OCI-LY7 (cell line): ENCODE results near the gene PAX4. TPM values are rescaled to one million over a fixed set of nuclear protein-coding genes. Genes with fewer than 3 reads are reported as not detected.

Experiments used
- BruUV-seq: library from RNA; stranded (reverse); fragments of 400-500 nt; replicated peaks from 2 replicates; lab custom pipeline; 2021; lab: Mats Ljungman, UMichigan
- CTCF ChIA-PET: fragments of 300-600 bp; sonication (Branson Sonifier 250); formaldehyde crosslinking; loops from one replicate; lab custom pipeline; 2022; ENCODE audit warnings: antibody characterized with exemption; ENCODE audit not compliant: unreplicated experiment; lab: Charles Lee
- POLR2A ChIA-PET: fragments of 300-600 bp; sonication (Branson Sonifier 250); formaldehyde crosslinking; loops from one replicate; lab custom pipeline; 2022; ENCODE audit warnings: antibody characterized with exemption; lab: Charles Lee
- DNase-seq: peaks from one replicate; pipeline ENCODE4 v3.0.0-alpha.2; 2015; ENCODE audit warnings: low spot score
- H2AFZ ChIP-seq: fragments of 200-600 bp; sonication (generic), shearing (Covaris generic); 2 replicates; pipeline ENCODE4 v1.6.1; 2014; ENCODE audit warnings: mild to moderate bottlenecking, antibody characterized with exemption, low read length, moderate library complexity
- H3K27ac ChIP-seq: fragments of 200-600 bp; sonication (generic); 2 replicates; pipeline ENCODE4 v1.5.1; 2014; ENCODE audit warnings: mixed run types, low read depth, mild to moderate bottlenecking, moderate library complexity, low read length, inconsistent platforms; ENCODE audit not compliant: poor library complexity, severe bottlenecking
- H3K36me3 ChIP-seq: fragments of 200-600 bp; sonication (generic); 2 replicates; pipeline ENCODE4 v1.6.1; 2014; ENCODE audit warnings: mild to moderate bottlenecking, antibody characterized with exemption, low read length, moderate library complexity, mixed read lengths; ENCODE audit not compliant: insufficient read depth
- H3K4me1 ChIP-seq: fragments of 200-600 bp; sonication (generic); 2 replicates; pipeline ENCODE4 v1.5.1; 2014; ENCODE audit warnings: mild to moderate bottlenecking, low read length; ENCODE audit not compliant: insufficient read depth, poor library complexity, severe bottlenecking
- H3K4me2 ChIP-seq: fragments of 200-600 bp; sonication (generic); 2 replicates; pipeline ENCODE4 v1.6.1; 2014; ENCODE audit warnings: mild to moderate bottlenecking, low read length
- H3K4me3 ChIP-seq: fragments of 200-600 bp; sonication (generic); 2 replicates; pipeline ENCODE4 v1.5.1; 2014; ENCODE audit warnings: mild to moderate bottlenecking, low read depth, low read length; ENCODE audit not compliant: poor library complexity, severe bottlenecking
- H3K79me2 ChIP-seq: fragments of 200-600 bp; sonication (generic); 2 replicates; pipeline ENCODE4 v1.6.1; 2016; ENCODE audit warnings: low read depth, mild to moderate bottlenecking, low read length, moderate library complexity, mixed read lengths; ENCODE audit not compliant: insufficient read depth
- H3K9me2 ChIP-seq: fragments of 200-600 bp; sonication (generic); 2 replicates; pipeline ENCODE4 v1.6.1; 2016; ENCODE audit warnings: mild to moderate bottlenecking, low read length, mixed read lengths; ENCODE audit not compliant: insufficient read depth
- H3K9me3 ChIP-seq: fragments of 200-600 bp; sonication (generic); 2 replicates; pipeline ENCODE4 v1.6.1; 2014; ENCODE audit warnings: mild to moderate bottlenecking, mixed run types, low read length, mixed read lengths
- H4K20me1 ChIP-seq: fragments of 200-600 bp; sonication (generic); 2 replicates; pipeline ENCODE4 v1.6.1; 2014; ENCODE audit warnings: mild to moderate bottlenecking, antibody characterized with exemption, low read length, moderate library complexity, mixed read lengths; ENCODE audit not compliant: insufficient read depth
- CTCF ChIP-seq: fragments of 200-600 bp; sonication (generic); conservative IDR thresholded peaks from 2 replicates; pipeline ENCODE4 v1.5.1; 2014; ENCODE audit warnings: mild to moderate bottlenecking, antibody characterized with exemption, low read length, moderate library complexity, mixed read lengths
- EZH2phosphoT487 ChIP-seq: fragments of 200-600 bp; sonication (generic); IDR thresholded peaks from 2 replicates; pipeline ENCODE4 v1.6.1; 2018; ENCODE audit warnings: low read depth, borderline replicate concordance, mild to moderate bottlenecking, mixed run types, antibody characterized with exemption, low read length, moderate library complexity, mixed read lengths
- intact Hi-C: fragments of 100-400 bp; cut with micrococcal nuclease; formaldehyde crosslinking; loops from one replicate; pipeline ENCODE4 v1.10.0; 2022; ENCODE audit not compliant: unreplicated experiment
- total RNA-seq, 2 experiments: library from RNA; depleted of rRNA in 1 of 2; stranded (reverse); fragments of >200 nt in 1 of 2; shearing (Covaris generic) in 1 of 2; gene quantifications; 2 replicates each; pipeline ENCODE4 v1.2.3, GENCODE V29; 2014 to 2022

Gene PAX4
- total RNA-seq, 2 experiments from 2014 or later = not detected

GRCh38 chr7:127654404-127655394, 36.8 kb upstream of the PAX4 start:
- Histone ChIP-seq H3K9me3 (no peaks in the 10 kb centered on the region), H3K4me3 (peak overlapping the region; percentile 93), H3K4me1 (peaks cover 37% of the 10 kb centered on the region), H3K36me3 (peaks cover 58% of the 10 kb centered on the region), H4K20me1 (peaks cover 48% of the 10 kb centered on the region), H3K27ac (peak overlapping the region; percentile 1), H3K79me2 (peaks cover 75% of the 10 kb centered on the region), H3K4me2 (peak overlapping the region; percentile 77), H3K9me2 (no peaks in the 10 kb centered on the region), H2AFZ (no peak overlapping the region)
- ChIA-PET CTCF (no interaction called here), POLR2A (interaction anchor here (0.6 to 2.3 kb wide), 4 partner anchors 8 to 80 kb away, joined by 3 to 9 read pairs (median 4); no protein-coding TSS in a partner anchor)
- TF ChIP-seq CTCF (no peak), EZH2phosphoT487 (no peak)
- DNase-seq = peak; percentile 33
- intact Hi-C loops = loop anchor here (5.0 kb wide), 2 partner anchors 67 to 458 kb away; partner anchors contain the start of genes ARF5 and GCC1
- BruUV-seq = no TSS peak

- Histone ChIP-seq H3K4me1 (peaks cover 37% of the 10 kb centered on the region), H3K27ac (no peak overlapping the region), H2AFZ (no peak overlapping the region), H3K79me2 (peaks cover 62% of the 10 kb centered on the region), H3K4me2 (peak overlapping the region; percentile 77), H3K9me3 (no peaks in the 10 kb centered on the region), H3K4me3 (peak overlapping the region; percentile 93), H4K20me1 (peaks cover 35% of the 10 kb centered on the region), H3K9me2 (no peaks in the 10 kb centered on the region), H3K36me3 (peaks cover 45% of the 10 kb centered on the region)
- POLR2A ChIA-PET = interaction anchor here (0.6 to 0.7 kb wide), 2 partner anchors 261 to 355 kb away, joined by 3 read pairs; partner anchors contain the start of gene ZNF800
- intact Hi-C loops = loop anchor here (5.0 kb wide), 2 partner anchors 66 to 459 kb away; partner anchors contain the start of genes ARF5 and GCC1
- BruUV-seq = no TSS peak
- no peak for DNase-seq
- TF ChIP-seq CTCF = no peak
- TF ChIP-seq EZH2phosphoT487 = no peak
- CTCF ChIA-PET = no interaction called here
Measured at GRCh38 chr7:127653396-127653795, 35.5 kb upstream of the PAX4 start.
